ENCODE measurements around the gene STAC. TPM values are rescaled to one million over a fixed set of nuclear protein-coding genes. Genes with fewer than 3 reads are reported as not detected.
"Not testable (repeated sequence)": the region's sequence is repeated elsewhere in the genome, so short reads cannot be mapped to it uniquely, and the experiment has no call there.

STAC gene
- polyA plus RNA-seq, 1 donor from 2014 or later = not detected

GRCh38 chr3:36482256-36482655 lies 102.0 kb downstream of the STAC start:
- no peak overlapping the region for H3K4me3 Mint-ChIP-seq
- H3K9me3 Mint-ChIP-seq = peaks cover 3 to 8% (median 7%) of the 10 kb centered on the region in 3 donors
- no peaks in the 10 kb centered on the region for H3K36me3 Mint-ChIP-seq
- no peaks in the 10 kb centered on the region for H3K27me3 Mint-ChIP-seq
- no peaks in the 10 kb centered on the region for H3K4me1 Mint-ChIP-seq
- H3K27ac Mint-ChIP-seq = no peak overlapping the region

GRCh38 chr3:36482880-36483279 lies 102.6 kb downstream of the STAC start:
- peaks cover 3 to 8% (median 7%) of the 10 kb centered on the region in 3 donors for H3K9me3 Mint-ChIP-seq
- no peak overlapping the region for H3K27ac Mint-ChIP-seq

GRCh38 chr3:36483709-36484108 lies 103.4 kb downstream of the STAC start:
- Mint-ChIP-seq H3K9me3 (peaks cover 3 to 7% (median 7%) of the 10 kb centered on the region in 3 donors), H3K4me1 (no peaks in the 10 kb centered on the region), H3K4me3 (no peak overlapping the region), H3K27me3 (no peaks in the 10 kb centered on the region), H3K36me3 (no peaks in the 10 kb centered on the region), H3K27ac (no peak overlapping the region)

More at GRCh38 chr3:36482880-36483279, 102.6 kb downstream of the STAC start:
- Mint-ChIP-seq H3K4me3 (no peak overlapping the region), H3K36me3 (no peaks in the 10 kb centered on the region), H3K27me3 (no peaks in the 10 kb centered on the region), H3K4me1 (no peaks in the 10 kb centered on the region)

GRCh38 chr3:36484386-36484785 lies 104.1 kb downstream of the STAC start:
- H3K36me3 Mint-ChIP-seq = no peaks in the 10 kb centered on the region
- peaks cover 0 to 6% (median under 1%) of the 10 kb centered on the region in 3 donors for H3K9me3 Mint-ChIP-seq
- no peaks in the 10 kb centered on the region for H3K4me1 Mint-ChIP-seq
- no peak overlapping the region for H3K27ac Mint-ChIP-seq
- H3K4me3 Mint-ChIP-seq = no peak overlapping the region
- H3K27me3 Mint-ChIP-seq = no peaks in the 10 kb centered on the region

- H3K36me3 Mint-ChIP-seq = no peaks in the 10 kb centered on the region
- no peaks in the 10 kb centered on the region for H3K27me3 Mint-ChIP-seq
- H3K27ac Mint-ChIP-seq = no peak overlapping the region
- no peaks in the 10 kb centered on the region for H3K4me1 Mint-ChIP-seq
- peaks cover 0 to 9% (median 0%) of the 10 kb centered on the region in 3 donors for H3K9me3 Mint-ChIP-seq
- H3K4me3 Mint-ChIP-seq = no peak overlapping the region
These were observed 105.9 kb downstream of the STAC start for GRCh38 chr3:36486009-36486795.

GRCh38 chr3:36487616-36488015 lies 107.3 kb downstream of the STAC start:
- Mint-ChIP-seq H3K9me3 (peaks cover 0 to 9% (median 0%) of the 10 kb centered on the region in 3 donors), H3K4me3 (no peak overlapping the region), H3K4me1 (no peaks in the 10 kb centered on the region), H3K27me3 (no peaks in the 10 kb centered on the region), H3K27ac (no peak overlapping the region), H3K36me3 (no peaks in the 10 kb centered on the region)

GRCh38 chr3:36488077-36488789 lies 107.9 kb downstream of the STAC start:
- Mint-ChIP-seq H3K36me3 (no peaks in the 10 kb centered on the region), H3K27ac (no peak overlapping the region)

GRCh38 chr3:36489101-36489500 lies 108.8 kb downstream of the STAC start:
- H3K4me3 Mint-ChIP-seq = no peak overlapping the region
- H3K9me3 Mint-ChIP-seq = peaks cover 0 to 9% (median 0%) of the 10 kb centered on the region in 3 donors
- no peaks in the 10 kb centered on the region for H3K36me3 Mint-ChIP-seq
- H3K27ac Mint-ChIP-seq = no peak overlapping the region
- no peaks in the 10 kb centered on the region for H3K27me3 Mint-ChIP-seq
- no peaks in the 10 kb centered on the region for H3K4me1 Mint-ChIP-seq

More at GRCh38 chr3:36488077-36488789, 107.9 kb downstream of the STAC start:
- Mint-ChIP-seq H3K9me3 (peaks cover 0 to 9% (median 0%) of the 10 kb centered on the region in 3 donors), H3K4me1 (no peaks in the 10 kb centered on the region), H3K27me3 (no peaks in the 10 kb centered on the region), H3K4me3 (no peak overlapping the region)

- Mint-ChIP-seq H3K27ac (no peak overlapping the region), H3K4me1 (no peaks in the 10 kb centered on the region), H3K9me3 (peaks cover 0 to 9% (median 0%) of the 10 kb centered on the region in 3 donors)
These were observed 109.5 kb downstream of the STAC start for GRCh38 chr3:36489679-36490425.

GRCh38 chr3:36493051-36493450 lies 112.7 kb downstream of the STAC start:
- Mint-ChIP-seq H3K9me3 (peaks cover 0 to 4% (median 0%) of the 10 kb centered on the region in 3 donors), H3K4me3 (no peak overlapping the region), H3K27me3 (peaks cover 2% of the 10 kb centered on the region), H3K36me3 (peaks cover under 1% of the 10 kb centered on the region), H3K27ac (no peak overlapping the region), H3K4me1 (no peaks in the 10 kb centered on the region)

More at GRCh38 chr3:36489679-36490425, 109.5 kb downstream of the STAC start:
- Mint-ChIP-seq H3K27me3 (no peaks in the 10 kb centered on the region), H3K4me3 (no peak overlapping the region), H3K36me3 (no peaks in the 10 kb centered on the region)

GRCh38 chr3:36494461-36495109 lies 114.3 kb downstream of the STAC start:
- no peaks in the 10 kb centered on the region for H3K4me1 Mint-ChIP-seq
- peaks cover 2% of the 10 kb centered on the region for H3K36me3 Mint-ChIP-seq
- peaks cover 2% of the 10 kb centered on the region for H3K27me3 Mint-ChIP-seq
- peaks cover 0 to 2% (median 0%) of the 10 kb centered on the region in 3 donors for H3K9me3 Mint-ChIP-seq
- H3K4me3 Mint-ChIP-seq = no peak overlapping the region
- no peak overlapping the region for H3K27ac Mint-ChIP-seq

GRCh38 chr3:36496684-36497633 lies 116.7 kb downstream of the STAC start:
- Mint-ChIP-seq H3K36me3 (peaks cover 2% of the 10 kb centered on the region), H3K4me1 (no peaks in the 10 kb centered on the region), H3K4me3 (no peak overlapping the region), H3K27ac (no peak overlapping the region), H3K27me3 (peaks cover 2% of the 10 kb centered on the region), H3K9me3 (no peaks in the 10 kb centered on the region)

GRCh38 chr3:36500053-36500452 lies 119.7 kb downstream of the STAC start:
- not testable (repeated sequence) for H3K27ac Mint-ChIP-seq

GRCh38 chr3:36501616-36502015 lies 121.3 kb downstream of the STAC start:
- Mint-ChIP-seq H3K27me3 (no peaks in the 10 kb centered on the region), H3K4me3 (no peak overlapping the region), H3K9me3 (peaks cover 0 to 5% (median 4%) of the 10 kb centered on the region in 3 donors), H3K27ac (no peak overlapping the region), H3K36me3 (peaks cover 2% of the 10 kb centered on the region), H3K4me1 (no peaks in the 10 kb centered on the region)

More at GRCh38 chr3:36500053-36500452, 119.7 kb downstream of the STAC start:
- not testable (repeated sequence) for H3K27me3 Mint-ChIP-seq, H3K36me3 Mint-ChIP-seq, H3K4me3 Mint-ChIP-seq, H3K9me3 Mint-ChIP-seq, H3K4me1 Mint-ChIP-seq

All from IgD-negative memory B cell (primary cell).